Measurements from ENCODE around the gene SRD5A1. TPM values are rescaled to one million over a fixed set of nuclear protein-coding genes. Genes with fewer than 3 reads are reported as not detected.

Gene SRD5A1
- total and polyA plus RNA-seq, 7 experiments from 2014 or later = 2.9 to 11.9 (median 6.3) TPM

DNA sequence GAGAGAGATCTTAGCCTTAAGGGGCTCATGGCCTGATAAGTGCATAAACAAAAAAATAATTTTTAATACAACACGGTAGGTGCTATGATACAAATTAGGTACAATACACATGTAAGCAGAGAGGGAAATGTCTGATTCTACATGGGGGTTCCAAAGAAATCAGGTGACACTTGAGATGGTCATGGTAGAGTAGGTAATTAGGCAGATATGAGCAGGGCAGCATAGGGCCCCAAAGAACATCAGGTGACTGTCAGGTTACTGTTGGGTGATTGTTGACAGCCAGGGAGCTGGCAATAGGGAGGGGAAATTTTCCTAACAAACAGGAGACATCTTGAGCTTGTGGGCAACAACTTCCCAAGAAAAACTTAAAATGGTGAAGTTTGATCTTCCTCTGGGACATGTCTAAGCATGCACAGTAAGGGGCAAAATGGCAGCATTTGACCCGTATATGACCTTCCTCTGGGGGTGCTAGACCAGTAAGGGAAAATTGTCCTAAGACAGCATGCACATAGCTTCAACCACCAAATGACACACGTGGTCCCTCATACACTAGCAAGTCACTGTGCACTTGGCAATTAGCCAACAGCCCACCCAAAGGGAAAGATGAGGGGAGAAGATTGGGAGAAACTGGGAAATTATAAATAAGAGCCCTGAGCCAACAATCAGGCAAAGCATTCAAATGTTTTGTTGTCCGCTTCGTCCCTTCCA, 42.7 kb downstream of the SRD5A1 start:
- no peak for ATAC-seq
- no peak overlapping the region for H3K4me3 ChIP-seq (ENCODE audit: low read length)
- Mint-ChIP-seq H3K27ac (no peak overlapping the region), H3K4me3 (no peak overlapping the region), H3K4me1 (no peaks in the 10 kb centered on the region), H3K27me3 (peaks cover 0 to 18% (median 0%) of the 10 kb centered on the region in 5 donors), H3K9me3 (peaks cover 0 to 8% (median 0%) of the 10 kb centered on the region in 11 donors), H3K36me3 (peaks cover 0 to 15% (median 10%) of the 10 kb centered on the region in 5 donors)
- H3K36me3 ChIP-seq (ENCODE audit: control insufficient read depth in 2 of 3, insufficient read depth in 3 of 3, low read length in 3 of 3) = no peaks in the 10 kb centered on the region
- ChIA-PET POLR2A (no interaction called here), CTCF (no interaction called here)
- intact Hi-C loops (cut with micrococcal nuclease) = no loop called here
- DNase-seq = no peak
- H3K27ac ChIP-seq (ENCODE audit: low read depth, low read length) = no peak overlapping the region
- no peaks in the 10 kb centered on the region for H3K4me1 ChIP-seq (ENCODE audit: control insufficient read depth in 2 of 2, insufficient read depth in 2 of 2, low read length in 2 of 2)
- H3K9me3 ChIP-seq (ENCODE audit: control insufficient read depth in 2 of 3, low read length in 3 of 3) = no peaks in the 10 kb centered on the region
- H3K27me3 ChIP-seq (ENCODE audit: control insufficient read depth in 2 of 2, insufficient read depth in 2 of 2, low read length in 2 of 2) = no peaks in the 10 kb centered on the region

DNA sequence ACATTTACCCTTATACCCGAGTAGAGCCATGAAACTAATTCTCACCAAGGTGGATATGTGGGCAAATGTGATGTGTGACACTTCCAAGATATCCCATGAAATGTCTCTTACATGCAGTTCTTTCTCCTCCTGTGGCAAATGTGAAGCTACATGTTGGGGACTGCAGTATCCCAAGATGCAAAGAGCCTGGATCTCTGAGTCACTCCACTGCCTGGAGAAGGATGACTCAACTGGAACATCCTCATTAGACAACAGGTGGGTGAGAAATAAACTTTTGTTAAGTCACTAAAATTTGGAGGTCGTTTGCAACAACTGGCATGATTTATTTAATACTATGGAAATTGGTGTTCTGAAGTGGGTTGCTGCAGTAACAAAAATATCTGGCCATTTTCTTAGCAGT, 43.5 kb downstream of the SRD5A1 start:
- Histone ChIP-seq H3K4me3 (ENCODE audit: low read length) (no peak overlapping the region), H3K36me3 (ENCODE audit: control insufficient read depth in 2 of 3, insufficient read depth in 3 of 3, low read length in 3 of 3) (no peaks in the 10 kb centered on the region), H3K4me1 (ENCODE audit: control insufficient read depth in 2 of 2, insufficient read depth in 2 of 2, low read length in 2 of 2) (no peaks in the 10 kb centered on the region), H3K27ac (ENCODE audit: low read depth, low read length) (no peak overlapping the region), H3K27me3 (ENCODE audit: control insufficient read depth in 2 of 2, insufficient read depth in 2 of 2, low read length in 2 of 2) (no peaks in the 10 kb centered on the region), H3K9me3 (ENCODE audit: control insufficient read depth in 2 of 3, low read length in 3 of 3) (no peaks in the 10 kb centered on the region)
- no peak for ATAC-seq
- H3K27me3 Mint-ChIP-seq = peaks cover 0 to 26% (median 5%) of the 10 kb centered on the region in 5 donors
- DNase-seq = no peak
- ChIA-PET CTCF (no interaction called here), POLR2A (no interaction called here)
- H3K4me1 Mint-ChIP-seq = peaks cover 0 to 2% (median 0%) of the 10 kb centered on the region in 7 donors
- H3K9me3 Mint-ChIP-seq = peaks cover 0 to 6% (median 0%) of the 10 kb centered on the region in 11 donors
- intact Hi-C loops (cut with micrococcal nuclease) = no loop called here
- H3K36me3 Mint-ChIP-seq = peaks cover 0 to 10% (median 6%) of the 10 kb centered on the region in 5 donors
- no peak overlapping the region for H3K27ac Mint-ChIP-seq
- H3K4me3 Mint-ChIP-seq = no peak overlapping the region

DNA sequence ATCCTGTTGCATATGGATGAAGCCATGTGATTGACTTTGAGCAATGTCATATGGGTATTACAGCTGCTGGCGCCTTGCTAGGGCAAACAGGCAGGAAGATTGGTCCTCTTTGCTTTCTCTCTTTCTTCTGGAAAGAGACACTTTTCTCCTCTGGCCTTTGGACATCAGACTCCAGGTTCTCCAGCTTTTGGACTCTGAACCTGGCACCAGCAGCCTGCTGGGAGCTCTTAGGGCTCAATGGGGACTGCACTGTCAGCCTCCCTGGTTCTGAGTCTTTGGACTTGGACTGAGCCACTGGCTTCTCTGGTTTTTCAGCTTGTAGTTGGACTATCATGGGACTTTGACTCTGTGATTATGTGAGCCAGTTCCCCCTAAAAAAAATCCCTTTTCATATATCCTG, 45.1 kb downstream of the SRD5A1 start:
- Mint-ChIP-seq H3K9me3 (peaks cover 0 to 8% (median 0%) of the 10 kb centered on the region in 11 donors), H3K27me3 (peaks cover 1 to 37% (median 13%) of the 10 kb centered on the region in 5 donors), H3K4me1 (peaks cover 0 to 3% (median 0%) of the 10 kb centered on the region in 7 donors), H3K36me3 (peaks cover 0 to 4% (median 2%) of the 10 kb centered on the region in 5 donors), H3K27ac (no peak overlapping the region), H3K4me3 (no peak overlapping the region)
- intact Hi-C loops (cut with micrococcal nuclease) = no loop called here
- H3K4me1 ChIP-seq (ENCODE audit: control insufficient read depth in 2 of 2, insufficient read depth in 2 of 2, low read length in 2 of 2) = no peaks in the 10 kb centered on the region
- no peaks in the 10 kb centered on the region for H3K27me3 ChIP-seq (ENCODE audit: control insufficient read depth in 2 of 2, insufficient read depth in 2 of 2, low read length in 2 of 2)
- H3K4me3 ChIP-seq (ENCODE audit: low read length) = no peak overlapping the region
- no peaks in the 10 kb centered on the region for H3K36me3 ChIP-seq (ENCODE audit: control insufficient read depth in 2 of 3, insufficient read depth in 3 of 3, low read length in 3 of 3)
- ChIA-PET CTCF (no interaction called here), POLR2A (no interaction called here)
- no peaks in the 10 kb centered on the region for H3K9me3 ChIP-seq (ENCODE audit: control insufficient read depth in 2 of 3, low read length in 3 of 3)
- no peak for ATAC-seq
- H3K27ac ChIP-seq (ENCODE audit: low read depth, low read length) = no peak overlapping the region
- DNase-seq = no peak

DNA sequence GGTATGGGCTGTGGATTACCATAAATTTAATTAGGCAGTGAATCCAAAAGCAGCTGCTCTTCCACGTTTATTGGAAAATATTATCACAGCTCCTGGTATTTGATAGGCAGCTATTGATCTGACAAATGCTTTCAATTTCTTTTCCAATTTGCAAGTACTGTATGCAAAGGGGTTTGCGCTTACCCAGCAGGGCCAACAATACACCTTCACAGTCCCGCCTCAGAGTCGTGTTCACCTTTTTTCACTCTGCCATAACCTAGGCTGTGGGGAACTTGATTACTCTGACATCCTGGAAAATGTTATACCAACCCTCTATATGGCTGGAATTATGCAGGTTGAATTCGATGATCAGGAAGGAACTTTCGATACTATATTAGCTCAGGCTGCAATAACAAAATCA, 47.7 kb downstream of the SRD5A1 start:
- peaks cover 0 to 3% (median 0%) of the 10 kb centered on the region in 7 donors for H3K4me1 Mint-ChIP-seq
- H3K27ac Mint-ChIP-seq = no peak overlapping the region
- H3K36me3 ChIP-seq (ENCODE audit: control insufficient read depth in 2 of 3, insufficient read depth in 3 of 3, low read length in 3 of 3) = no peaks in the 10 kb centered on the region
- no peak overlapping the region for H3K27ac ChIP-seq (ENCODE audit: low read depth, low read length)
- ATAC-seq (no peak), DNase-seq (no peak)
- H3K36me3 Mint-ChIP-seq = peaks cover 0 to 2% (median 0%) of the 10 kb centered on the region in 5 donors
- ChIA-PET POLR2A (no interaction called here), CTCF (no interaction called here)
- H3K27me3 ChIP-seq (ENCODE audit: control insufficient read depth in 2 of 2, insufficient read depth in 2 of 2, low read length in 2 of 2) = no peaks in the 10 kb centered on the region
- peaks cover 0 to 14% (median 0%) of the 10 kb centered on the region in 11 donors for H3K9me3 Mint-ChIP-seq
- no peak overlapping the region for H3K4me3 Mint-ChIP-seq
- peaks cover 3 to 62% (median 36%) of the 10 kb centered on the region in 5 donors for H3K27me3 Mint-ChIP-seq
- no peak overlapping the region for H3K4me3 ChIP-seq (ENCODE audit: low read length)
- intact Hi-C loops (cut with micrococcal nuclease) = no loop called here
- H3K9me3 ChIP-seq (ENCODE audit: control insufficient read depth in 2 of 3, low read length in 3 of 3) = no peaks in the 10 kb centered on the region
- no peaks in the 10 kb centered on the region for H3K4me1 ChIP-seq (ENCODE audit: control insufficient read depth in 2 of 2, insufficient read depth in 2 of 2, low read length in 2 of 2)

DNA sequence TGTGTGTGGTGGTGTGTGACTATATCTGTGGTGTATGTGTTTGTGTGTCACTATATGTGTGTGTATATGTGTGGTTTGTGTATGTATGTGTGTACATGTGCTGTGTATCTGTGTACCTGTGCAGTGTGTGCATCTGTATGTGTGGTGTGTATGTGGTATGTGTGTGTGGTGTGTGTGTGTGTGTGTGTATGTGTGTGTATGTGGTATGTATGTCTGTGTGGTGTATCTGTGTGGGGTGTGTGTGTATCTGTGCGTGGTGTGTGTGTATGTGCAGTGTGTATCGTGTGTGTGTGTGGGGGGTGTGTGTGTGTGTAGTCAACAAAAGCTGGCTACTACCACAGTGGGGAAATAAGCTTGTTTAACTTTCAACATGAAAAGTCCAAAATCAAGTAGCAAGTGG, 48.4 kb downstream of the SRD5A1 start:
- ChIA-PET POLR2A (no interaction called here), CTCF (no interaction called here)
- Histone ChIP-seq H3K27ac (ENCODE audit: low read depth, low read length) (no peak overlapping the region), H3K4me3 (ENCODE audit: low read length) (no peak overlapping the region), H3K27me3 (ENCODE audit: control insufficient read depth in 2 of 2, insufficient read depth in 2 of 2, low read length in 2 of 2) (peaks cover 0 to 3% of the 10 kb centered on the region in 2 donors), H3K9me3 (ENCODE audit: control insufficient read depth in 2 of 3, low read length in 3 of 3) (no peaks in the 10 kb centered on the region), H3K36me3 (ENCODE audit: control insufficient read depth in 2 of 3, insufficient read depth in 3 of 3, low read length in 3 of 3) (no peaks in the 10 kb centered on the region), H3K4me1 (ENCODE audit: control insufficient read depth in 2 of 2, insufficient read depth in 2 of 2, low read length in 2 of 2) (no peaks in the 10 kb centered on the region)
- intact Hi-C loops (cut with micrococcal nuclease) = no loop called here
- no peak for ATAC-seq
- H3K4me1 Mint-ChIP-seq = peaks cover 0 to 3% (median 3%) of the 10 kb centered on the region in 7 donors
- H3K27me3 Mint-ChIP-seq = peaks cover 7 to 64% (median 42%) of the 10 kb centered on the region in 5 donors
- no peaks in the 10 kb centered on the region for H3K36me3 Mint-ChIP-seq
- H3K27ac Mint-ChIP-seq = no peak overlapping the region
- no peak overlapping the region for H3K4me3 Mint-ChIP-seq
- DNase-seq = no peak
- H3K9me3 Mint-ChIP-seq = peaks cover 0 to 12% (median 0%) of the 10 kb centered on the region in 11 donors

DNA sequence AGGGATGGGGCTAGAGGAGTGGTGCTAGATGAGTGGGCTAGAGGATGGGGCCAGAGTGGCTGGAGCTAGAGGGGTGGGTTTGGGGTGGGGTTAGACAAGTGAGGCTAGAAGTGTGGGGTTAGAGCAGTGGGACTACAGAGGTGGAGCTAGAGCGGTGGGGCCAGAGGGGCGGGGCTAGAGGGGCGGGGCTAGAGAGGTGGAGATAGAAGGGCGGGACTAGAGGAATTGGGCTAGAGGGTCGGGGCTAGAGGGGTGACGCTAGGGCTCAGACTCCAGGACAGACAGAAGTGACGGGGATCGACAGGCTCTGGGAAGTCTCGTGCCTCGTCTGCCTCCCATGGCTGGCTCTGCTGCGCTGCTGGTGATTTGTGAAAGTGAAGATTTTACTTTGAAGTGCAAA, 49.0 kb downstream of the SRD5A1 start:
- DNase-seq = no peak
- Histone ChIP-seq H3K4me3 (ENCODE audit: low read length) (no peak overlapping the region), H3K27me3 (ENCODE audit: control insufficient read depth in 2 of 2, insufficient read depth in 2 of 2, low read length in 2 of 2) (peaks cover 0 to 3% of the 10 kb centered on the region in 2 donors), H3K4me1 (ENCODE audit: control insufficient read depth in 2 of 2, insufficient read depth in 2 of 2, low read length in 2 of 2) (no peaks in the 10 kb centered on the region), H3K36me3 (ENCODE audit: control insufficient read depth in 2 of 3, insufficient read depth in 3 of 3, low read length in 3 of 3) (no peaks in the 10 kb centered on the region), H3K27ac (ENCODE audit: low read depth, low read length) (no peak overlapping the region), H3K9me3 (ENCODE audit: control insufficient read depth in 2 of 3, low read length in 3 of 3) (no peaks in the 10 kb centered on the region)
- intact Hi-C loops (cut with micrococcal nuclease) = no loop called here
- Mint-ChIP-seq H3K9me3 (peaks cover 0 to 11% (median 0%) of the 10 kb centered on the region in 11 donors), H3K36me3 (no peaks in the 10 kb centered on the region), H3K4me1 (peaks cover 0 to 7% (median 4%) of the 10 kb centered on the region in 7 donors), H3K27me3 (peaks cover 9 to 67% (median 45%) of the 10 kb centered on the region in 5 donors), H3K27ac (no peak overlapping the region), H3K4me3 (no peak overlapping the region)
- CTCF ChIA-PET = no interaction called here
- POLR2A ChIA-PET = no interaction called here
- ATAC-seq = no peak

DNA sequence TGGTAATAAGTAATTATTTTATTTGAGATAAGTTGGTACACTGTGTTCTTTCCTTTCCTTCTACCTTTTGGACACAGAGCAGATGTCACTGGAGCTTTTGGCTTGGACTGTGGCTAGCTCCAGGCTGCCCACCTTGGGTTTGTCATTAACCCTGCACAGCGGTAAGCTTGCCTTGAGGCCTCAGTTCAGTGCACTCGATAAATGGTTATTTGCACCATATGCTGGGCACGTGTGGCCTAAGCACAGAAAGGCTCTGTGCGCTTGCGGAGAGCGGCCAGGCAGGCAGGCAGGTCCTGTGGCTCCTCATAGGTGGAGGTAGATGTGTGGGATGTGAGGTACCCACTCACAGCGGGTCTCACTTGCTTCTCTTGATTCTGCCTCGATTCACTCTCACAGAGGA, 50.0 kb downstream of the SRD5A1 start:
- POLR2A ChIA-PET = interaction anchor here (0.8 kb wide), 1 partner anchor 28 kb away, joined by 3 read pairs; no protein-coding TSS in a partner anchor
- Histone ChIP-seq H3K4me3 (ENCODE audit: low read length) (no peak overlapping the region), H3K27me3 (ENCODE audit: control insufficient read depth in 2 of 2, insufficient read depth in 2 of 2, low read length in 2 of 2) (peaks cover 0 to 3% of the 10 kb centered on the region in 2 donors), H3K36me3 (ENCODE audit: control insufficient read depth in 2 of 3, insufficient read depth in 3 of 3, low read length in 3 of 3) (no peaks in the 10 kb centered on the region), H3K4me1 (ENCODE audit: control insufficient read depth in 2 of 2, insufficient read depth in 2 of 2, low read length in 2 of 2) (no peaks in the 10 kb centered on the region), H3K9me3 (ENCODE audit: control insufficient read depth in 2 of 3, low read length in 3 of 3) (no peaks in the 10 kb centered on the region), H3K27ac (ENCODE audit: low read depth, low read length) (no peak overlapping the region)
- peaks cover 0 to 11% (median 0%) of the 10 kb centered on the region in 11 donors for H3K9me3 Mint-ChIP-seq
- DNase-seq (no peak), ATAC-seq (no peak)
- CTCF ChIA-PET = no interaction called here
- no peaks in the 10 kb centered on the region for H3K36me3 Mint-ChIP-seq
- no peak overlapping the region for H3K27ac Mint-ChIP-seq
- H3K27me3 Mint-ChIP-seq = peaks cover 16 to 76% (median 51%) of the 10 kb centered on the region in 5 donors
- H3K4me1 Mint-ChIP-seq = peaks cover 0 to 11% (median 9%) of the 10 kb centered on the region in 7 donors
- intact Hi-C loops (cut with micrococcal nuclease) = no loop called here
- no peak overlapping the region for H3K4me3 Mint-ChIP-seq
